GM12865 (cell line): ENCODE results near the gene CALR3.

ENCODE experiments used
- DNase-seq: peaks from one replicate; pipeline ENCODE4 v3.0.0; 2010; ENCODE audit warnings: low read depth
- H3K4me3 ChIP-seq: 2 replicates; pipeline ENCODE4 v1.5.1; 2011; ENCODE audit warnings: mild to moderate bottlenecking, low read depth, low read length, control low read depth
- TF ChIP-seq, protein P1 (sequence below): IDR thresholded peaks from 2 replicates; pipeline ENCODE4 v1.5.1; 2011; ENCODE audit warnings: low read length, control low read depth, low read depth, inconsistent platforms; ENCODE audit not compliant: insufficient read depth; ENCODE audit errors: missing control alignments

The CALR3 gene

GRCh38 chr19:16458391-16459341, 37.3 kb downstream of the CALR3 start:
- no peak overlapping the region for H3K4me3 ChIP-seq
- no peak for DNase-seq
- TF ChIP-seq, protein P1, sequence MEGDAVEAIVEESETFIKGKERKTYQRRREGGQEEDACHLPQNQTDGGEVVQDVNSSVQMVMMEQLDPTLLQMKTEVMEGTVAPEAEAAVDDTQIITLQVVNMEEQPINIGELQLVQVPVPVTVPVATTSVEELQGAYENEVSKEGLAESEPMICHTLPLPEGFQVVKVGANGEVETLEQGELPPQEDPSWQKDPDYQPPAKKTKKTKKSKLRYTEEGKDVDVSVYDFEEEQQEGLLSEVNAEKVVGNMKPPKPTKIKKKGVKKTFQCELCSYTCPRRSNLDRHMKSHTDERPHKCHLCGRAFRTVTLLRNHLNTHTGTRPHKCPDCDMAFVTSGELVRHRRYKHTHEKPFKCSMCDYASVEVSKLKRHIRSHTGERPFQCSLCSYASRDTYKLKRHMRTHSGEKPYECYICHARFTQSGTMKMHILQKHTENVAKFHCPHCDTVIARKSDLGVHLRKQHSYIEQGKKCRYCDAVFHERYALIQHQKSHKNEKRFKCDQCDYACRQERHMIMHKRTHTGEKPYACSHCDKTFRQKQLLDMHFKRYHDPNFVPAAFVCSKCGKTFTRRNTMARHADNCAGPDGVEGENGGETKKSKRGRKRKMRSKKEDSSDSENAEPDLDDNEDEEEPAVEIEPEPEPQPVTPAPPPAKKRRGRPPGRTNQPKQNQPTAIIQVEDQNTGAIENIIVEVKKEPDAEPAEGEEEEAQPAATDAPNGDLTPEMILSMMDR, result no peak

DNA sequence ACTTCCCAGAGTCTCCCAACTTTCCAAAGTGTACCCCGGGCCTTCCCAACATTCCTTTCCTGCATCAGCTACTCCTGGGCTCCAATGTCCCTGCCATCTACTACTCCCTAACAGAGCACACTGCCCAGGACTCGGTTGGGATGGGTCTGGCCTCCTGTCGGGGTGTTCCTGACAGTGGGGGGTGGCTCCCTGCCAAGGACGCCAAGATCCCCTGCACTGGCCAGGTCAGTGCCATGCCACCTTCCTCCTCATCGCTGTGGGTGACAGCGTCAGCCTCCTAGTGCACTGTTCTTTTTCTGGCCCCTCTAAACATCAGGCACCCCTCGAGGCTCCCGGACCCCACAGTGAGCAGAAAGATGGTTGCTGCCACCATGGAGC, 38.0 kb downstream of the CALR3 start:
- no peak for DNase-seq
- TF ChIP-seq, protein P1, result no peak
- no peak overlapping the region for H3K4me3 ChIP-seq

- TF ChIP-seq, protein P1, result no peak
- H3K4me3 ChIP-seq, result no peak overlapping the region
- peak; percentile 28 for DNase-seq
These were observed 38.6 kb downstream of the CALR3 start for GRCh38 chr19:16457195-16457953.

DNA sequence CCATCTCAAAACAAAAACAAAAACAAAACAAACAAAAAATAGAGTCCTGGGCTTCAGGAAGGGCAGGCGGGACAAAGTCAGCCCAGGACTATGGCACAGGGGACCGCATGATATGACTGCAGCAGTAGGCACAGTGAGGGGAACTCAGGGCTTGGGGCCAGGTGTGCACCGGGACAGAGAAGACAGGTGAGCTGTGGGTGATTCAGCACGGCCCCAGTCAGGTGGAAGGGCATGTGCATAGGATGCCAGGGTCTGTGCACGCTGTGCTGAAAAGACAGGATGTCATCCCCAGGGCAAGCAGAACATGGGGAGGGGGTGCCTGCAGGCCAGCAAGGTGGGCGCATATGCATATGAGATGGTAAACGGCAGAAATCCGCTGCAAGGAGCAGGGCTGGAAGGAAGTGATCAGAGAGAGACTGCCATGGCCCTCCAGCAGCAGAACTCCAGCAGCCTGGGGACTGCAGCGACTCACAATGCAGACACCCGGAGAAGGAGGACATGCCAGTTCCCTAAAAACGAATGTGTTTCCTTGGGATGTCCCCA, 39.2 kb downstream of the CALR3 start:
- TF ChIP-seq, protein P1, result no peak
- DNase-seq, result no peak
- no peak overlapping the region for H3K4me3 ChIP-seq

DNA sequence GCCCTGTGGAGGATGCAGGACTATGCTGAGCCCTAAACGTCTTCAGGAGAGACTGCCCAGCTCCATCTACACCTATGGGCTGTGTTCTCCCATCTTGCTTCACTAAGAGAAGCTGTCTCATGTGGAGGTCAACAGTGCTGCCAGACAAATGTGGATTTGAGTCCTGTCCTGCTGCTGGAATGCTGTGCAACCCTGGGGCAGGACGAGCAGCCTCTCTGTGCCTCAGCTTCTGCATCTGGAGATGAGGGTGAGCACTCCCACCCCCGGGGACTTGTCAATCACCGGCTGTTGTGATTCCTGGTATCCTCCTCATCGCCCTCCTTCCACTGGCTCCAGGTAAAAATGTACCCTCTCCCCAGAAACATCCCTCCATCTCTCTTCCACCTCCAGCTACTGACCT, 40.5 kb downstream of the CALR3 start:
- DNase-seq, result no peak
- TF ChIP-seq, protein P1, result no peak
- H3K4me3 ChIP-seq, result no peak overlapping the region

- no peak overlapping the region for H3K4me3 ChIP-seq
- no peak for DNase-seq
- TF ChIP-seq, protein P1, result no peak
These were observed 41.5 kb downstream of the CALR3 start for GRCh38 chr19:16454351-16454918.
